Keratinocyte (primary cell): ENCODE measurements around the gene ACD. TPM values are rescaled to one million over a fixed set of nuclear protein-coding genes. Genes with fewer than 3 reads are reported as not detected.

Source experiments
- DNase-seq: peaks from one replicate; pipeline ENCODE4 v3.0.0-alpha.2; 2011; ENCODE audit warnings: low read depth, missing footprints, low spot score
- FAIRE-seq: peaks from 2 replicates; lab custom pipeline; 2011; peaks lifted over from hg19 to GRCh38; lab: Jason Lieb, UNC
- H2AFZ ChIP-seq: 2 replicates; pipeline ENCODE4 v1.6.0; 2012; ENCODE audit warnings: low read length, control low read depth, inconsistent platforms; ENCODE audit not compliant: control insufficient read depth
- H3K27ac ChIP-seq: 2 replicates; pipeline ENCODE4 v1.5.1; 2011; ENCODE audit warnings: low read length; ENCODE audit not compliant: control insufficient read depth, insufficient read depth
- H3K27me3 ChIP-seq: 3 replicates; pipeline ENCODE4 v1.6.0; 2011; ENCODE audit warnings: low read length; ENCODE audit not compliant: control insufficient read depth, insufficient read depth; ENCODE audit errors: extremely low read depth
- H3K36me3 ChIP-seq, 2 experiments: 2 replicates in 1 of 2; 3 replicates in 1 of 2; pipeline ENCODE4 v1.5.1; 2011; ENCODE audit warnings: low read length in 2 of 2, mild to moderate bottlenecking in 1 of 2; ENCODE audit not compliant: control insufficient read depth in 2 of 2, insufficient read depth in 2 of 2; ENCODE audit errors: extremely low read depth in 1 of 2
- H3K4me1 ChIP-seq: 3 replicates; pipeline ENCODE4 v1.5.1; 2011; ENCODE audit warnings: low read length; ENCODE audit not compliant: control insufficient read depth, insufficient read depth; ENCODE audit errors: extremely low read depth
- H3K4me2 ChIP-seq: 3 replicates; pipeline ENCODE4 v1.6.0; 2011; ENCODE audit warnings: low read depth, low read length; ENCODE audit not compliant: control insufficient read depth, insufficient read depth; ENCODE audit errors: extremely low read depth
- H3K4me3 ChIP-seq, 3 experiments: fragments of 200-600 bp in 1 of 3; sonication (generic) in 1 of 3; 2 replicates in 2 of 3; 3 replicates in 1 of 3; pipeline ENCODE4 v1.5.1; 2011 to 2016; ENCODE audit warnings: low read length in 3 of 3, mild to moderate bottlenecking in 3 of 3, control low read depth in 2 of 3, inconsistent platforms in 1 of 3, low read depth in 1 of 3, mixed read lengths in 1 of 3, mixed run types in 1 of 3, moderate library complexity in 1 of 3; ENCODE audit not compliant: control insufficient read depth in 2 of 3, insufficient read depth in 2 of 3; ENCODE audit errors: extremely low read depth in 1 of 3
- H3K79me2 ChIP-seq: 2 replicates; pipeline ENCODE4 v1.6.0; 2012; ENCODE audit warnings: low read length; ENCODE audit not compliant: control insufficient read depth, insufficient read depth
- H3K9ac ChIP-seq: 3 replicates; pipeline ENCODE4 v1.6.0; 2011; ENCODE audit warnings: low read length; ENCODE audit not compliant: control insufficient read depth, insufficient read depth; ENCODE audit errors: extremely low read depth
- H3K9me1 ChIP-seq: 3 replicates; pipeline ENCODE4 v1.6.0; 2011; ENCODE audit warnings: low read length; ENCODE audit not compliant: control insufficient read depth, insufficient read depth; ENCODE audit errors: extremely low read depth
- H3K9me3 ChIP-seq: 2 replicates; pipeline ENCODE4 v1.5.1; 2012; ENCODE audit warnings: low read depth, low read length; ENCODE audit not compliant: control insufficient read depth
- H4K20me1 ChIP-seq: 3 replicates; pipeline ENCODE4 v1.6.0; 2011; ENCODE audit warnings: low read length; ENCODE audit not compliant: control insufficient read depth, insufficient read depth; ENCODE audit errors: extremely low read depth
- EZH2 ChIP-seq: IDR thresholded peaks from one replicate; pipeline ENCODE4 v1.6.1; 2012; ENCODE audit warnings: inconsistent platforms, mild to moderate bottlenecking, low read length, moderate library complexity
- dilution Hi-C: fragments of 300-500 bp; cut with MboI; formaldehyde crosslinking; loops from one replicate; pipeline ENCODE4 v1.7.0; 2020; ENCODE audit warnings: low sequenced_read_pairs; ENCODE audit not compliant: extremely low pct_ligation_motif_present
- polyA plus RNA-seq, 5 experiments: library from polyadenylated mRNA; depleted of rRNA in 3 of 5; stranded (reverse) in 3 of 5; stranded (forward) in 1 of 5; unstranded in 1 of 5; fragments of >200 nt; gene quantifications; 1 replicate in 1 of 5; 2 replicates in 3 of 5; 3 replicates in 1 of 5; pipeline versions ENCODE4 v1.2.1 to v1.2.3, GENCODE V29; 2011 to 2012; ENCODE audit warnings: missing spikeins in 2 of 5, low read depth in 1 of 5, low replicate concordance in 1 of 5
- TF ChIP-seq, protein P1 (sequence below), 3 experiments: IDR thresholded peaks in 1 of 3; conservative IDR thresholded peaks in 1 of 3; optimal IDR thresholded peaks in 1 of 3; 2 replicates in 2 of 3; 3 replicates in 1 of 3; pipeline versions ENCODE3 to v1.5.1; 2011; ENCODE audit warnings: low read length in 3 of 3, mild to moderate bottlenecking in 3 of 3, moderate library complexity in 2 of 3, control low read depth in 1 of 3, inconsistent platforms in 1 of 3; ENCODE audit not compliant: insufficient read depth in 2 of 3; ENCODE audit errors: extremely low read depth in 1 of 3

Gene ACD
- polyA plus RNA-seq, 1 donor (not counting 4 experiments of a cell fraction or from before 2014, with no cell fraction given), result 12.9 TPM

DNA sequence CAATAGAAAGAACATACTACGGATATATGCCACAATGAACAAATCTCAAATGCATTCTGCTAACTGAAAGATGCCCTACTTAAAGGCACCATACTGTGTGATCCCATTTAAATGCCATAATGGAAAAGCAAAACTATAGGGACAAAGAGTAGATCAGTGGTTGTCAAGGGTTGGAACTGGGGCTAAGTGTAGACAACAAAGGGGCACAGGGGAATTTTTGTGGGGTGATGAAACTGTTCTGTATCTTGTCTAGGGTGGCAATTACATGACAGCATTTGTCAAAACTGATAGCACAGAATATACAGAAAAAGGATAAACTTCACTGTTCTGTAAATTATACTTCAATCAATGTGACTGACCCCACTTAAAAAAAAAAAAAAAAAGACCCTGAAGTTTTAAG, 41.4 kb upstream of the ACD start:
- H4K20me1 ChIP-seq, result peaks cover 3% of the 10 kb centered on the region
- no peak for TF ChIP-seq EZH2
- TF ChIP-seq, protein P1, sequence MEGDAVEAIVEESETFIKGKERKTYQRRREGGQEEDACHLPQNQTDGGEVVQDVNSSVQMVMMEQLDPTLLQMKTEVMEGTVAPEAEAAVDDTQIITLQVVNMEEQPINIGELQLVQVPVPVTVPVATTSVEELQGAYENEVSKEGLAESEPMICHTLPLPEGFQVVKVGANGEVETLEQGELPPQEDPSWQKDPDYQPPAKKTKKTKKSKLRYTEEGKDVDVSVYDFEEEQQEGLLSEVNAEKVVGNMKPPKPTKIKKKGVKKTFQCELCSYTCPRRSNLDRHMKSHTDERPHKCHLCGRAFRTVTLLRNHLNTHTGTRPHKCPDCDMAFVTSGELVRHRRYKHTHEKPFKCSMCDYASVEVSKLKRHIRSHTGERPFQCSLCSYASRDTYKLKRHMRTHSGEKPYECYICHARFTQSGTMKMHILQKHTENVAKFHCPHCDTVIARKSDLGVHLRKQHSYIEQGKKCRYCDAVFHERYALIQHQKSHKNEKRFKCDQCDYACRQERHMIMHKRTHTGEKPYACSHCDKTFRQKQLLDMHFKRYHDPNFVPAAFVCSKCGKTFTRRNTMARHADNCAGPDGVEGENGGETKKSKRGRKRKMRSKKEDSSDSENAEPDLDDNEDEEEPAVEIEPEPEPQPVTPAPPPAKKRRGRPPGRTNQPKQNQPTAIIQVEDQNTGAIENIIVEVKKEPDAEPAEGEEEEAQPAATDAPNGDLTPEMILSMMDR (optimal IDR thresholded peaks at IDR 0.05 in 1 of 3, IDR thresholded peaks at IDR 0.05 in 1 of 3, conservative IDR thresholded peaks at IDR 0.05 in 1 of 3; ENCODE audit: extremely low read depth in 1 of 3, insufficient read depth in 2 of 3, low read length in 3 of 3), result no peak
- H3K4me3 ChIP-seq, result no peak overlapping the region
- H3K9ac ChIP-seq, result no peak overlapping the region
- no peak overlapping the region for H3K4me2 ChIP-seq
- no peaks in the 10 kb centered on the region for H3K9me1 ChIP-seq
- H3K79me2 ChIP-seq, result peaks cover 55% of the 10 kb centered on the region
- DNase-seq (no peak), FAIRE-seq (no peak)
- no peak overlapping the region for H2AFZ ChIP-seq
- H3K4me1 ChIP-seq, result peaks cover 10% of the 10 kb centered on the region
- H3K36me3 ChIP-seq, result peaks cover 3 to 6% of the 10 kb centered on the region in 2 experiments
- no peaks in the 10 kb centered on the region for H3K9me3 ChIP-seq
- dilution Hi-C loops, result no loop called here
- no peaks in the 10 kb centered on the region for H3K27me3 ChIP-seq
- no peak overlapping the region for H3K27ac ChIP-seq

DNA sequence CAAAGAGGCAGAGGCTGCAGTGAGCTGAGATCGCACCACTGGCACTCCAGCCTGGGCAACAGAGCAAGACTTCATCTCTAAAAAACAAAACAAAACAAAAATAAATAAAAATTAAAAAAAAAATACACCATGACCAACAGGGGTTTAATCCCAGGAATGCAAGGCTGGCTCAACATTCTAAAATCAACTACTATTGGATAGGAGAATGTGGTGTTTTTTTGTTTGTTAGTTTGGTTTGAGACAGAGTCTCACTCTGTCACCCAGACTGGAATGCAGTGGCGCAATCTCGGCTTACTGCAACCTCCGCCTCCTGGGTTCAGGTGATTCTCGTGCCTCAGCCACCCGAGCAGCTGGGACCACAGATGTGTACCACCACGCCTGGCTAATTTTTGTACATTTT, 39.2 kb upstream of the ACD start:
- dilution Hi-C loops, result no loop called here
- H3K79me2 ChIP-seq, result peaks cover 40% of the 10 kb centered on the region
- peaks cover 3 to 6% of the 10 kb centered on the region in 2 experiments for H3K36me3 ChIP-seq
- no peak overlapping the region for H3K4me3 ChIP-seq
- H3K4me2 ChIP-seq, result no peak overlapping the region
- no peak overlapping the region for H3K9ac ChIP-seq
- peaks cover 10% of the 10 kb centered on the region for H3K4me1 ChIP-seq
- no peaks in the 10 kb centered on the region for H3K27me3 ChIP-seq
- H3K9me1 ChIP-seq, result no peaks in the 10 kb centered on the region
- H4K20me1 ChIP-seq, result peaks cover 3% of the 10 kb centered on the region
- H2AFZ ChIP-seq, result no peak overlapping the region
- DNase-seq (no peak), FAIRE-seq (no peak)
- no peak overlapping the region for H3K27ac ChIP-seq
- TF ChIP-seq, protein P1 (optimal IDR thresholded peaks at IDR 0.05 in 1 of 3, IDR thresholded peaks at IDR 0.05 in 1 of 3, conservative IDR thresholded peaks at IDR 0.05 in 1 of 3; ENCODE audit: extremely low read depth in 1 of 3, insufficient read depth in 2 of 3, low read length in 3 of 3), result no peak
- no peaks in the 10 kb centered on the region for H3K9me3 ChIP-seq
